HT1080 (cell line): ENCODE results near the gene CLCNKA. TPM values are rescaled to one million over a fixed set of nuclear protein-coding genes. Genes with fewer than 3 reads are reported as not detected.
"Not testable (repeated sequence)": the region's sequence is repeated elsewhere in the genome, so short reads cannot be mapped to it uniquely, and the experiment has no call there.

ENCODE experiments used
- DNase-seq: peaks from one replicate; pipeline ENCODE4 v3.0.0-alpha.2; 2015; ENCODE audit warnings: low read depth
- polyA plus RNA-seq, 2 experiments: library from polyadenylated mRNA; depleted of rRNA; stranded (reverse); fragments of >200 nt; gene quantifications; 2 replicates each; pipeline ENCODE4 v1.2.3, GENCODE V29; 2015
- total RNA-seq: library from RNA; depleted of rRNA; stranded (reverse); fragments of >200 nt; shearing (Covaris generic); gene quantifications from 2 replicates; pipeline ENCODE4 v1.2.3, GENCODE V29; 2014; rRNA removed

The CLCNKA gene
- not detected in 2 replicates for total RNA-seq
- not detected in 2 replicates for polyA plus RNA-seq (2015; cell fraction: cytosol; rRNA removed)
- not detected in 2 replicates for polyA plus RNA-seq (2015; cell fraction: nucleus; rRNA removed)

DNA sequence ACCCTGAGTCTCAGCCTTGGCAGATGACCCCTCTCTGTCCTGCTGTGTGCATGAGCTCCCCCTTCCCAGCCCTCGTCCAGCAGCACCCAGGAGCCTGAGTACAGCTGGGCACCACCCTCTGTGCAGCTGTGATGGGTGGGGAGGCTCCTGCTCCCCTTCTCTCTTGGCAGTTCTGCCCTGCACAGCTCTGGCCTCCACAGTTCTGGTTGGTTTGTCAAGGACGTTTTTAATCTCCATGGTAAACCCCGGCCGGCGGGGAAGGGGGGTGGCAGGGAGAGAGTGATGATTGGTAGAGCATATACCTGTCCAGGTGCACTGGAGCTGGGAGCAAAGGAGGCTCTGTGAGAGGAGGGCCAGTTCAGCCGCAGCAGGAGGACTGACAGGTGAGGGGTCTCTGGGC is at the start of gene CLCNKA:
Gene CLCNKA (plus strand): TSS at position 356 of the 400 bp plus-strand sequence. CDS start 584 bp downstream, outside the sequence.
- DNase-seq, result no peak

DNA sequence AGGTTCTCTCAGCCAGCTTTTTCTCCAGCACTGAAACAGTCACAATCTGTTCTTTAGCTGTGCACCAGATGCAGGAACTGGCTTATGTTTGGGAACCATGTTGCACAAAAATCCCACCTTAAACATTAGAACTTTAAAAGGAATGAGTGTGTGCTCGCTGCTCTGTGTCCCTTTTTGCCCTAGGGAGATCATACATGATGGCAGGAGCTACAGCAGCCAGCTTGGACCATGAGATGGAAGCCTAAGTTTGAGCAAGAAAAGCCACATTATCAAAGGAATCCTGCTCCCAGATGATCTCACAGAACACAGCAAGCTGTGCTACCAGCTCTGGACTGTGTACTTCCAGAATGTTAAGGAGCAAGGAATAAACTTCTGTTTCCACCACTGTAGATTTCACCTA is 49.4 kb upstream of the CLCNKA start:
- DNase-seq, result no peak

DNA sequence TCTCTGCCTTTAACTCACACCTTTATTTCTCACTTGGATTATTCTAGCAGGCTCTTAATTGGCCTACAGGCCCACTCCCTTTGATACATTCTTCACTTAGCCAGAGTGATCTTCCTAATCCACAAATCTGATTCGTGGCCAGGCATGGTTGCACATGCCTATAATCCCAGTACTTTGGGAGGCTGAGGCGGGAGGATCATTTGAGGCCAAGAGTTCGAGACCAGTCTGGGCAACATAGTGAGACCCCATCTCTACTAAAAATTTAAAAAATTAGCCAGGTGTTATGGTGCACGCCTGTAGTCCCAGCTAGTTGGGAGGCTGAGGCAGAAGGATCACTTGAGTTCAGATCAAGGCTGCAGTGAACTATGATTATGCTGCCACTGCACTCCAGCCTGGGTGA is 48.1 kb upstream of the CLCNKA start:
- DNase-seq, result no peak

DNA sequence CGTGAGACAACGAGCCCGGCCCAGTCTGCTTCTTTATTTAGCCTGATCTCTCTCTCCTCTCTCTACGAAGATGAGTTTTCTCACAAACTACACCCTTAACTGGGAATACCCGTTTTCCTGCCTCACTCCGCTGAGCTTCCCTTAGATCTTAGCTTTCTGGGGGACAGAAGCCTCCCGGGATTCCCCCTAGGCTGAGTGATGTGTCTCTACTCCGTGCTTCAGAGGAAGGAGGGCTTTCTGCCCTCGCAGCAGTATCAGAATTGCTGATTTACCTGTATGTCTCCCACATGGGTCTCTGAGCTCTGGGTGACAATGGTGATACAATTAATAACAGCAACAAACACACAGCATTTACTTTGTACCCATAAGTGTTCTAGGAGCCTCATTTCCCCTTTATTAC is 47.0 kb upstream of the CLCNKA start:
- no peak for DNase-seq

DNA sequence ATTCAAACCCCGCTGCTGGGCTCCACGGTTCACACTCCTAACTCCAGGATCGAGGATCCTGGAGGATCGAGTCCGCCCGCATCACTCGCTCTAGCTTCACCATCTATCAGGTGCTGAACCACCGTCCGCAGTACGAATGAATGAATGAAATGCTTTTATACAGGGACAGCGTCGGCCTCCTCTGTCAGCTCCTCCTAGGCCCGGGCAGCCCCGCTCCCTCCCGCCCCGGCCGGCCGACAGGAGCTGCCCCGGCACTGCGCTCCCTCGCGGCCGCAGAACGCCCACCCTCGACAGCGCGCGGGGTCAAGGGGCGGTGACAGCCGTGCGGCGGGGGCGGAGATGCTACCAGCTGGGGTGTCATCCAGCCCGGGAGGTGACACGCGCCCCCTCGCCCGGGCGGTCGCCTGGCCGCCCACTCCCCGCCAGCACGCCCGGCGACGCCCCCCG is 46.5 kb upstream of the CLCNKA start:
- peak; percentile 56 for DNase-seq

DNA sequence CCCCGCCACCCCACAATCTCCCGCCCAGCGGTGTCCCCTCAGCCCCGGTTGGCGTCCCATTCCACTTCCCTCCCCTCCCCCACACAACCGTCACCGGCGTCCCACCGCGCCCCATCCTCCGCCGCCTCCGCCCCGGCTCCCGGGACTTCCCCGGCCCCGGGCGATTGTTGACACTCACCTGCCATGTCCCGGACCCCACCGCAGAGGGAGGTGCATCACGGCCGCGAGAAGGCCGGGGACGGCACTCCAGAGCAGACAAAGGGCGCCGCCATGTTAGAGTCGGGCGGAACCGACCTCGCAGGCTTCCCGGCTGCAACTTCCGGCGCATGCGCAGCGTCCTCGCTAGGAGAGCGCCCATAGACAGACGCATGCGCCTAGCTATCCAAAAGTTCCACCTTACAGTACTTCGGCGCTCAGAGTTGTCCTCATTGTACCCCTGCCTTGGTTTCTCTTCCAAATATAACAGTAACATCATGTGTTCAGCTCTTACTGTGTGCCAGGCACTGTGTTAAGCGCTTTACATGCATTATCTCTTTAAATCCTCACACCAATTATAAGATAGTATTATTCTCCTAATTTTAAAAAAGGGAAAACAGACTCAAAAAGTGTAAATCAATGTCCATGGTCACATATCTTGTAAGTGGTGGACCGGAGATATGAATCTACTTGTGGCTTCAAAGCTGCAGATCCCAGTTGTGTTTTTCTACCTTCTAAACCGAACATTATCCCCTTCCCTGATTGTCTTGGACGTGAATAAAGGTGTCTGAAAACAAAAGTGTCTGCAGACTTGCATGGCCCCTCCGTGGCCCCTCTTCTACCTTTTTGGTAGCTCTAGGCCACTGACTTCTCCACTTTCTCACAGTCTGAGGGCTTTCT is 45.8 kb upstream of the CLCNKA start, which contains the start of gene ZBTB17:
Gene ZBTB17 (minus strand): TSS at position 297 of the 876 bp plus-strand sequence. CDS start 27,606 bp downstream, outside the sequence.
- peak; percentile 87 for DNase-seq

DNA sequence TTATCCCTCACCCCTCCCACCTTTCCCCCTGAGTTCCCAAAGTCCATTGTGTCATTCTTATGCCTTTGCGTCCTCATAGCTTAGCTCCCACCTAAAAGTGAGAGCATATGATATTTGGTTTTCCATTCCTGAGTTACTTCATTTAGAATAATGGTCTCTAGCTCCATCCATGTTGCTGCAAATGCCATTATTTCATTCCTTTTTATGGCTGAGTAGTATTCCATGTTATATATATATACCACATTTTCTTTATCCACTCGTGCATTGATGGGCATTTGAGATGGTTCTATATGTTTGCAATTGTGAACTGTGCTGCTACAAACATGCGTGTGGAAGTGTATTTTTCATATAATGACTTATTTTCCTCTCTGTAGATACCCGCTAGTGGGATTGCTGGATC is 43.9 kb upstream of the CLCNKA start:
- DNase-seq, result not testable (repeated sequence)

DNA sequence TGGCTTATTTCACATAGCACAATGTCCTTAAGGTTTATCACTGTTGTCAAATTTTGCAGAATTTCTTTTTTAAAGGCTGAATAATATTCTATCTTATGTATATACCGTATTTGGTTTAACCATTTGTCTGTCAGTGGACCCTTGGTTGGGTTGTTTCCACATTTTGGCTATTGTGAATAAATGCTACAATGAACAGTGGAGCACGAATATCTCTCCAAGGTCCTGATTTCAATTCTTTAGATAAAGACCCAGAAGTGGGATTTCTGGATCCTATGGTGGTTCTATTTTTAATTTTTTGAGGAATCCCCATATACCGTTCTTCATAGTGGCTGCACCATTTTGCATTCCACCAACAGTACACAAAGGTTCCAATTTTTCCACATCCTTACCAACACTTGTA is 40.2 kb upstream of the CLCNKA start:
- no peak for DNase-seq

DNA sequence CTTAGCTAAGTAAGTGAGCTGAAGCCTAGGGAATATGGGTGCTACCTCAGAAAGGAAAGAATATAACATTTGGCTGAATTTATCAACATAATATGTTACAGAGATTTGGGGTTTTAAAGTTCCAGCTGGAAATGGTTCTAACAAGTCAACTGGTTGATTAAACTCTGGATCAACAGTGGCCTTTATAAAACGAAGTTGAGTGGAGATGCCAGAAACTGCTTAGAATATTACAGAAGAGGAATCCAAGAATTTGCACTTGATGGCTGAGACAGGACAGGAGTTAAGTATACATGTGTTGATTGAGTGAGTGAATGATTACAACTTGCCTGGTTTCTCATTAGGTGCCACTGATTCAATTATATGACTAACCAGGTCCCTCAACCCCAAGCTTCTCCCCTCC is 38.6 kb upstream of the CLCNKA start:
- no peak for DNase-seq

DNA sequence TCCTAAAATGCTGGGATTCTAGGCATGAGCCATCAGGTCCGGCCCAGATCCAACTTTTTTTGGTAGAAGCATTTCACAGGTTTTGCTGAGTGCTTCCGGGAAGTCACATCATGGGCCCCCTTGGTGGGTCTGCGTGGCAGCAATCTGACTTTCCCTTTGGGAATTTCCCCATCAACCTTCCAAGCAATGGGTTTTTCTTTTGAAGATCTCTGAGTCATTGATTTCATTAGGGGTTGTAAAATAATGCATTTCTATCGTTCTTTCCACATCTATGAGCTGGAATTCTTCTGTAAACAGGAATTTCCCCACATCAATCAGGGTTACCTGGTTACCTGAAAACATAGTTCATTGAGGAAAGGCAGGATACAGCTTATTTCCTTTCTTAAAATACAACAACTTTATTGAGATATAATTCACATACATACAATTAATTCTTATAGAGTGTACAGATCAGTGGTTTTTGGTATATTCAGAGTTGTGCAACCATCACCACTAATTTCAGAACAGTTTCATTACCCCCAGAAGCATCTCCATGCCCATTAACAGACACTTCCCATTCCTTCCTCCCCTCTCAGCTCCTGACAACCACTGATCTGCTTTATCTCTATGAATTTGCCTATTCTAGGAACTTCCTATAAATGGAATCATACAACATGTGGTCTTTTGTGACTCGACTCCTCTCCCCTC is 36.1 kb upstream of the CLCNKA start:
- no peak for DNase-seq

DNA sequence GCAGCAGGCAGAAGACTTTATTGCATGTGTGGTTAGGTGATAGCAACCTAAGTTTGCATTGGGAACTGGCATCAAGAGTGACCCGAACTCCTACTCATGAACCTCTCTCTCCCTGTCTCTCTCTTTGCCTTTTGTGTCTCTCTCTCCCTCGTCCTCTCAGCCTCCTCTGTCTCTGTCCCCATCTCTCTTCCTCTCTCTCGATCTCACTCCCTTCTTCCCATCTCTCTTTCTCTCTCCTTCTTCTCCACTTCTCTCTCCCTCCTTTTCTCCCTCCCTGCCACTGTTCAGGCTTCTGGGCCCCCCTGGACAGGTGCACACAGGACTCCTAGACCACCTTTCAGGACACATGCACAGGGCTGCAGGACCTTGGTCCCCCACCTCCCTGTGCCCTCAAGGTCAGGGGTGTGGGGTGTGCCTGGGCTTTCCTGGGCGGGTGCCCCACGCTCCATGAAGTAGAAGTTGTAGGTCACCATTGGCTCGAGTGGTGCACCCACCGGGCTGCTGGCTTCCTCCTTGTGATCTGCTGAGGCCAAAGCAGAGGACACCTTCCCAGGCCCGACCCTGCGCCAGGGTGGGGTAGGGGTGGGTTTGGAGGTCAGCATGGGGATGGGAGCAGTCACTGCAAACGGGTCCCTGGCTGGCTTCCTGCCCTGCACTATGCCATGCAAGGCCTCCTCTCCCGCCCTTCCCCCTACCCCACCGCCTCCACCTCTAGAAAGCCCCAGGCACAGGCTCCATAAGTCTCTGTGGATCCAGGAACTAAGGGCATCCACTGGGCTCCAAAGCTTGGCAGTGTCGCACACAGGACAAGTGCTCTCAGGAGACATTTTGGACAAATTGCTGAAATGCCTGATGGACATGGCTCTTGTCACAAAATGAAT is 32.7 kb upstream of the CLCNKA start:
- DNase-seq, result no peak

DNA sequence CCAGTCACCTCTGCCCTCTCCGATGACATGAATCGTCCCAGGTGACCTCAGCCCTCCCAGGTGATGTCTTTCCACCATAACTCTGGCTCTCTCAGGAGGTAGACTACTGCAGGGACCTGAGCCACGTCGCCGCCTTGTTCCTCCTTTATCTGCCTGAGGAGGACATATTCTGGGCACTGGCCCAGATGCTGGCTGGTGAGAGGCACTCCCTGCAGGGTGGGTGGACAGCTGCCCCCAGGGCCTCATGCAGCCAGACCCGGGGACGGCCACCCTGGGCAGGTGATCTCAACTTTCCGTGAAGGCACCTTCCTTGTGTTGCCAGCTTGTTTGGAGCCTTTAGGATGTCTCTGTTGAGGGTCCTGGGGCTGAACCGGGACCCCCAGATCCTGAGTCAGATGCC is 32.1 kb upstream of the CLCNKA start:
- no peak for DNase-seq

DNA sequence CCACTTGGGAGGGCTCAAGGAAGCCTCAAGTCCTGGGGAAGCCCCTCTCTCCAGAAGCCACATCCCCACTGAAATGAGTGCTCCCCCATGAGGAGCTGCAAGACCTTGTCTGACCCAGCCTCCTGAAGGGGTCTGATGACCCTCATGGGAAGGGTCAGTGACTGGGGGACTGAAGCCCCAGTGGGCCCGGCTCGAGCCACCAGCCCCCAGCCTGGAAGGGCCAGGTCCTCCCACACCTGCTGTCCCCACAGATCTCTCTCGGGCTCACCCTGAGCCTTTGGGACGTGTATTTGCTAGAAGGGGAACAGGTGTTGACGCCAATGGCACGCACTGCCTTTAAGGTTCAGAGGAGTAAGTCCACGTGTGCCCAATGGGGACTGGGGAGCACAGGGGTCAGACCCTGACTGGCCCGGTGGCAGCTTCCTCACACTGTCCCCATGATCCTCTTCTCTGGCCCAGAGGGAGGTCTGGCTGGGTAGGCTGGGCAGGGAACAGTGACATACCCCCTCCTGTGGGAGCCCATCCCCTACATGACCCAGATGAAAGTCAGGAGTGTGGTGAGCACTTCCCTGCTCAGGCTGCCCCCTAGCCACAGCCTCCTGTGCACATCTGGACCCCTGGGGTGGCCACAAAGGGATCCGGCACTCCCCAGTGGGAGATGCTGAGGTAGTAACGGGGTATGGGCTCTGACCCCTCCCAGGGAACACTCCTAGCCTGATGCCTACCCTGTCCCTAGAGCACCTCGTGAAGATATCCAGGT is 30.2 kb upstream of the CLCNKA start:
- no peak for DNase-seq

DNA sequence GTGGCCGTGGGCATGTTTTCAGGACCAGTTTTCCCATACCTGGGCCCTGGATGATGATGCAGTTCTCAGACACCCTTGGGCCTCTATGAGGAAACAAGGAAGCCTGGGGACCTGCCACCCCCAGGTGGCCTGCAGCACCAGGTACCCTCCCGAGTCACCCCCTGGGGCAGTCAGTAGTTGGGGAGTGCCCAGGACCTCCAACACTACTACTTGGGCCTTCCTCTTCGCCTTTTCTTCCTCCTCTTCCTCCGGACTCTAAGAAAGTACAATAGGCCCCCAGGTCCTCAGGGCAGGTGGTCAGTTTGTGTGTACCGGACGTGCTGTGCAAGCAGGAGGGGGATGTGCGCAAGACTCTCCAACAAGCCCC is 29.7 kb upstream of the CLCNKA start:
- no peak for DNase-seq

DNA sequence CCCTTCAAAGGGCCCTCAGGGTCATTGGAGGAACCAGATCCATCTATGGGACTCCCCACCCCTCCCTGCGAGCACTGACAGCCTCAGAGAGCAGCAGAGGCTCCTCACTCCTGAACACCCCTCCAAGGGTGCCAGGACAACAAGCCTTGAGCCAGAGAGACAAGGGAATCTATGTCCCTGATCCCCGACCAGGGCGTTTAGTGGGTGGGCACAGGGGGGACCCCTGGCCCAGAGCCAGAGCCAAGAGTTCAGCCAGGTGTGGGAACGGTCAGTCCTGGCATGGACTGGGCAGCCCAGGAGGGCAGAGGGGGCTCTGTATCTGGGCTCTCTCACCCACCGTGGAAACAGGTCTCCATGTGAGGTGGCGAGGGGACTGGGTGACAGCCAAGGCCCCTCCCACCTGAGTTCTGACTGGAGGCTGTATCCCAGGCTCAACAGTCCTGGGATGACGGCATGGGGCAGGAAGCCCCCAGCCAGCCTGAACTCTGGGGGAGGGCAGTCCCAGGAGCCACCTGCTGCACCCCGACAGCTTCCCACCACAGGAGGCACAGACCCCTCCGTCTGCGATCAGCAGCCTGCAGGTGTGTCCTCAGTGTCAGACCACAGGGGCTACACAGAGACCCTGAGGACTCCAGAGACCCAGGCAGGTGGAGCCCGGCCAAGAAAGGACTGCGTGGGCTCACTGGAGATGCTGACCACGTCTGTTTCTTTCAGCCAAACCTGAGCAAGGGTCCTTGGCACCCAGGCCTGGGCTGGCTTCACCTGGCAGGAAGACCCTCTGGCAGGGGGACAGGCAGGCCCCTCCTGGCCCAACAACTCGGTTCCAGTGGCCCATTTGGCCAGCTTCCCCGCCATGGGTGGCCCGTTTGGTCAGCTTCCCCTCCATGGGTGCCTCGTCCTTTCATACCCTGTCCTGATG is 29.0 kb upstream of the CLCNKA start:
- no peak for DNase-seq

DNA sequence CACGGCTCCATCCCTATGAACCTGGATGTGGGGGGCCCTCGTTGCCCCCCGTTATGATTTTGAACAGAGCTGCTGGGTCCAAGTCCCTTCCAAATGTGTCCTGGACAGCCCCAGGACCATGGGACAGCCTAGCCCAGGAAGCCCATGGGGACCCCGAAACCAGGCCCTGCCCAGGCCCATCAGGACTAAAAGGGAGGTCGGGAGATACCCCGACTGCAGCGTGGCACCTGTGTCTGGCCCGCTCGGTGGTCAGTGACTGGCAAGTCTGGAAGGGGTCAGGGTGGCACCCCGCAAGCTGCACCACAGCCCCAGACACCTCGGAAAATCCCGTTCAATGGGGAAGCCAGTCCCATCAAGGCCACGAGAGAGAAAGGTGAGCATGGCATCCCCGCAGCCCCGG is 28.2 kb upstream of the CLCNKA start:
- no peak for DNase-seq

DNA sequence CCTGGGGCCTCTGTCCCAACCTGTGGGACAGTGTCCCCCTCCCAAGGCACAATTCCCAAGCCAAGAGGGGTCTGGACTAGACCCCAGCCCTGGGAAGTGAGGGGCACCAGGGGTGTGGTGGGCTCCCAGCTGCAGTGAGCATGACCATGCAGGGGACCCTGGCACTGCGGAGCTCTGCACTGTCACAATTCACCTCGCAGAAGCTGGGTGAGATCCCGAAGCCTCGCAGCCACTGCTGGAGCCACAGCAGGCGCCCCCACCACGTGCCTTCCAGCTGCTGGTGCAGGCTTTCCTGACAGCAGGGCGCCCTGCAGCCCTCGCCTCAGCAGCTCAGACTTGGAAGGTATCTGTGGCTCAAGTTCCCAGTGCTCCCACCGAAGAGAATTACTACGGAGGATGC is 27.8 kb upstream of the CLCNKA start:
- DNase-seq, result no peak

DNA sequence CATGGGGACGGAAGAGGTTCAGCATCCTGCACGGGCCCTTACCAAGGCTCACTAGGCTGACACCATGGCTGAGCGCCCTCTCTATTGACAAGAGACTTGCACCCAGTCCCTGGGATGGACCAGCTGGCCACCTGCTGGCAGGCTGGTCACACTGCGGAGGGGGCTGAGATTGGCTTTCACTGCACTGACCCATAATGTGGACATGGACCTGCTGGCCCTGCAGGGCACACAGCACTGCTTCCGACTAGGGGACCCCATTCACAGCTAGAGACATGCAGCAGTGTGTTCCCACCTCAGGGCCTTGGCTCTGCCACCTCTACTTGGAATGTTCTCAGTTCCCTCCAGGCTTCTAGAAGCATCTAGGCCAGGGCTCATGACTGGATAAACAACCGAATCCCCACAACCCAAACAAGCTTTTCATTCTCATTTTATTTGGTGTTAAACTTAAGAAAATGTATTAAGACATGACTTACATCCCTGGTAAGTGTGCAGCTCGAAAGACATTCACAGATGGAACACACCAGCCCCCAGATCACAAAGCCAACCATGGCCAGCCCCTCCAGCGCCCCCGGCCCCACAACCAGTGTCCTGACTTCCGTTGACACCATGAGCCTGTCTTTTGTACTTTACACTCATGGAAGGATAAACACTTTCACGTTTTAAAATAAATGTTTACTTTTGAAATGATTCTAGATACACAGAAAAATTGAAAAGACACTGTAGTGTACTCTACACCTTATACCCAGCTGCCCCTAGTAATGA is 27.1 kb upstream of the CLCNKA start:
- peak; percentile 40 for DNase-seq
